Limb (tissue), 2 donors: ENCODE measurements around the gene MED13L.

Experiments
- DNase-seq, 2 donors: peaks; one replicate each; pipeline ENCODE4 v3.0.0-alpha.2; 2016; ENCODE audit errors: extremely low spot score in 2 of 2

The MED13L gene

GRCh38 chr12:116184763-116185162, 92.7 kb downstream of the MED13L start:
- no peak for DNase-seq

DNA sequence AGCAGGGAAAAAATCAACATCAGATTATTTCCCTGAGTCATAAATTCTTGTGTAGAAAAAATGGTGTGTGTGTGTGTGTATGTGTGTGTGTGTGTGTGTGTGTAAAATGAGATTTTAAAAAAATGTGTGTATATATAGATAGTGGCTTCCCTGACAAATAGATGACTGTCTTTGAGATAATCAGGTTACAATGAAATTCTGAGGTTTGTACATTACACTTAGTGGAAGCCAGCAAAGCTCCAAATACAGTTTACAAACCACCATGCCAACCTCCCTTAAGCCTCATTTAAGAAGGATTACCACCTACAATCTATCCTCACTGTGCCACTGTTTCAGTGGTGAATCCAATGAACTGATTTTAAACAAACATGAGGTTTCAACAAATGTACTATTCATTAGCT, 93.8 kb downstream of the MED13L start:
- no peak for DNase-seq

DNA sequence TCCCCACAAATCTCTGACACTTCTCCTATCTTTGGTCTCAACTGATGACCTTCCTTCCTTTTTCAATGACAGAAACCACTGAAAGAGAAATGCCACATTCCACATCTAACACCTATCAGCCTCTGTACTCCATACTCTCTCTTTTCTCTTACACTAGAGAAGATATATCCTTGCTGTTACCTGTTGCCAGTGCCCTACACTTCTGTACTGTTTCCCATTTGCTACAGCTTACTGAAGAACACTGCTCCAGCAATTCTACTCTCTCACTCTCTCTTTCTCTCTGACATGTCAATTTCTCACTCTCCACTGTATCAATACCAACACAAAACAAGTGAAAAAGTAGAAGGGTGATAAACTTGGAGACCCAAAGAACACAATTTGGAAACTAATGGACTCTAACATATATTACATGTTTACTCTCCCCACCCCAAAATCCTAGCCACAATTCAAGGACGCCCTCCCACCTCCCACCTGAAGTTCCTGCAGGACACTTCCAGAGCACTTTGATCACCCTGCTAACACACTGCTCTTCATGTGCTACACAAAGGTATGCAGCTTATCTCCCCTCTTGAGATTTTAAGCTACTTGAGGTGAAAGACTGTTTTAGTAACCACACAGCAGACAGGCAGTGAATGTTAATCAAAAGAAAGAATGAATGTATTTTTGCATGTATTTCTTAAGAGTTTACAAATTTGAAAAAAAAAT, 95.0 kb downstream of the MED13L start:
- no peak for DNase-seq

- no peak for DNase-seq
Observed at GRCh38 chr12:116180448-116180847, 97.0 kb downstream of the MED13L start.

DNA sequence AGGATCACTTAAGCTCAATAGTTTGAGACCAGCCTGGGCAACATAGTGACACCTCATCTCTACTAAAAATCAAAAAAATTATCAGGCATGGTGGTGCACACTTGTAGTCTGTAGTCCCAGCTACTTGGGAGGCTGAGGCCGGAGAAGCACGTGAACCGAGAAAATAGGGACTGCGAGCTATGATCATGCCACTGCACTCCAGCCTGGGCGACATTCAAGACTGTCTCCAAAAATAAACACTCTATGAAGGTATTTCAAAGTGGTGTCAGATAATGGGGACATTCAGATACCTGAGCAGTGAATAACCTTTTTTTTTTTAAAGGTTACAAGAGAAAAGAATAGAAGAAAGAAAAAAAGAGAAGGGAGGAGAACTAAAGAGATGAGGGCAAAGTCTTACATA, 98.1 kb downstream of the MED13L start:
- DNase-seq = no peak

DNA sequence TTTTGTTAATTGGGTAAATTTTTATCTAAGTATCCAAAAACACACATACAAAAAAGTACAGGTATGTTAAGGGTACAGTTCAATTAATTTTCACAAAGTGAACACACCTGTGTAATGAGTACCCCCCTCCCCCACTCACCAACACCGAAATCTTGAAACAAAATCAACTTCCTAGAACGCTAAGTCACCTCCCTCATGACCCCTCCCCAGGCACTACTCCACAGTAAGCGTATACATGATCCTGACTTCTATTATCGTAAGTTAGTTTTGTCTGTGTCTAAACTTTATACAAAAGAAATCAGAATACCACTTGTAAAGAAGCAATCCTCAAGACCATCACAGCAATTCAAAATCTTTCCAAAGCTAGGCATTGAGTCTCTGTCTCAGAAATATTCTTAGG, 100.5 kb downstream of the MED13L start:
- no peak for DNase-seq

GRCh38 chr12:116174904-116175303, 102.6 kb downstream of the MED13L start:
- DNase-seq = no peak

DNA sequence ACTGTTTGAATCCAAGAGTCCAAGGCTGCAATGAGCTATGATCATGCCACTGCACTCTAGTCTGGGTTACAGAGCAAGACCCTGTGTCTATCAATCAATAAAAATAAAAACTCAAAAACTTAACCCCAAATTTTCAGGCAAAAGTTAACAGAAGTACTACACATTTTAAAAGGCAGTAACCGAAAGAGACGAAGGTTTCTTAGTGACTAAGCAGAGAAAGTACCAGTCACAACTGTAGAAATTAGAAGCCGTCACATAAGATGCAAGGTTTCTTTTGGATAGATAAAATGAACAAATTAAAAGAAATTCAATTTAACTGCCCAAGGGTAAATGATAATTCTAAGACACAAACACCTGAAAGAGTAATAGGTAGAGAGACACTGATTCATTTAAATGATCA, 103.5 kb downstream of the MED13L start:
- DNase-seq = no peak

GRCh38 chr12:116172224-116172849, 105.2 kb downstream of the MED13L start:
- DNase-seq = no peak

DNA sequence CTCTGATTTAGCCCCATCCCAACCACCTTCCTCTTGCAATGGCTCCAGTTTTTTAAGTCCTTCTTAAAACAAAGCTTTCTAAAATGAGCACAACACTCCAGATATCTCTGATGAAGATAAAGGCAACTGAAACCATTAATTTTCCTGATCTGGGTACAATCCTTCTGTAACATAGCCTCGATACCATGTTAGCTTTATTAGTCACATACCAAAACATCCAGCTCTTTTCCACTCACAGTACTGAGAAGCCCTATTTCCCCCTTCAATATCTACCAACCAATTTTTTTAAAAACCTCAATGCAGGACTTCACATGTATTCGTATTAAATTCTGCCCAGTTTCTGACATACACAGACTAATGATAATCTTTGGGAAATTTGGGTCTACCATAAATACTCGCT, 105.9 kb downstream of the MED13L start:
- no peak for DNase-seq

- no peak for DNase-seq
Observed at GRCh38 chr12:116169071-116169470, 108.4 kb downstream of the MED13L start.

DNA sequence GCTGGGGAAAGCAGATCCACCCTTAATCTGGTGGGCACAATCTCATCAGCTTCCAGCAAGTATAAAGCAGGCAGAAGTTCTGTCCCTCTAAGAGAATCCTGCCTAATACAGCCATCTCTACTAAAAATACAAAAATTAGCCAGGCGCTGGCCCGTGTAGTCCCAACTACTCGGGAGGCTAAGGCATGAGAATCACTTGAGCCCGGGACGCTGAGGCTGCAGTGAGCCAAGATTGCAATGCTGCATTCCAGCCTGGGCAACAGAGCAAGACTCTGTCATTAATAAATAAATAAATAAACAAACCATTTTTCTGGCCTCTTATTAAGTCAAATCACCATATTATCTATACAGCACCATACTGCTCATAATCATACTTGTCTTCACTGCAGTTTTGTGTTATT, 111.2 kb downstream of the MED13L start:
- no peak for DNase-seq

- DNase-seq = no peak
Observed at GRCh38 chr12:116165036-116165425, 112.5 kb downstream of the MED13L start.

DNA sequence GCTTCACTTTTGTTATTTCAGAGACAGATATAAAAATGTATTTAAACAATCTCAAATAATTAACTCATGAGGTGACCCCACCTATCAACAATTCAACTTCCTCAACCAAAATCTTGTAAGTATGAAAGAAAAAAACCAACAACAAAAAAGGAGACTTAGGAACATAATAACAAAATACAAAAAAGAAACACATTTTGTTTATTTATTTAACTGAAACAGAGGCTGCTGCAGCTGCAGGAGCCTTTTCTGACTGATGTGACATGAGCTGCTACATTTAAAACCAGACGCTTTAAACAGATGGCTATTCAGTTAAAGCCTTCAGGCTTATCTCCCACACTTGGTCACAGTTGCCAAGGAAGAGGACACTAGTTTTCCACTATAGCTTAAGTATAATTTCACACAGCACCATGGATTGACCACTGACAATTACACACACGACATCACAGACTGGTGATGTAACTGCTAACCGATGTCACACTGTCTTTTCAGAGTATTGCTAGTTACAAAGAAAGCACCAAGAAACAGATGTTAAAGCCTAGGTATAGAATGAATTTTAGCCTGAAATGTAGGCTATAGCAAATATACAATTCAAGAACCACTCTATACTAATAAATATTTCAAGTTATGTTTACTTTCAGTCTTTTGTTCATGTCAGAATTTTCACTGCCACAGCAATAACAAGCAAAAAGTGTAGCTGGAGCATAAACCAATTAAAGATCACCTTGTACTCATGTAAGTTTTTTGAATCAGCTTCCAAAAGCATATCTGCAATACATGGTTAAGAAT, 113.0 kb downstream of the MED13L start:
- DNase-seq = peak in 1 of 2 donors; percentile 42

DNA sequence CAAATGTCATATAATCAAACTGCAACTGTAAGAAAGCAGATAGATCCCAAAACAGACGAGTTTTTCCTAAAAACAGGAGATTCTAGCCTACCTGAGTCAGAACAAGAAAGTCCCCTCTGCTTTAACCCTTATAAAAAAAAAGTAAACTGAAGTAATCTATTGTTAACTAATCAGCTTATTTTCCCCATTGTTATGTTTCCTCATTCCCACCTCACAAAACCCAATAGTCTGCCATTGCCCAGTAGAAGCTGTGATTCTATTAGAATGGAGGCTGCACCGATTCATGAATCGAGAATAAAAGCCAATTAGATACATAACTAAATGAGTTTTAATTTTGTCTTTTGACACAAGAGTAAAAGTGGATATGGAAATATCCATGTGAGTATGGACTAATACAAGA, 115.4 kb downstream of the MED13L start:
- no peak for DNase-seq

DNA sequence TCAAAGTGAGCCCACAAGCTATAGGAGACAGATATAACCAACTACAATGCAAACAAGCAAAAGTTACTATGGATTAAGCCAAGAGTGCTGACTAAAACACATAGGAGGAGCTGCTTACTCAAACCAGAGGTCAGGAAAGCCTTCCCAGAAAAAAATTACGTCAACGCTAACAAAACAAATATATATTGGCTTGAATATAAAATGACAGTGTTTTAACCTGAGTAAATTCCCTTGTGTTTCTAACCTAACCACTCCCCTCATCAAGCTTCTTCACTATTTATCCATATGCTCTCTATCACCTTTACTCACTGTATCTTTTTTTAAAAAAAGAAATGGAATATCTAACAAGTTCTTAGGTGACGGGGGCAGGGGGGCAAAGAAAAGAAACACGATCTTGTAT, 115.9 kb downstream of the MED13L start:
- DNase-seq = no peak

DNA sequence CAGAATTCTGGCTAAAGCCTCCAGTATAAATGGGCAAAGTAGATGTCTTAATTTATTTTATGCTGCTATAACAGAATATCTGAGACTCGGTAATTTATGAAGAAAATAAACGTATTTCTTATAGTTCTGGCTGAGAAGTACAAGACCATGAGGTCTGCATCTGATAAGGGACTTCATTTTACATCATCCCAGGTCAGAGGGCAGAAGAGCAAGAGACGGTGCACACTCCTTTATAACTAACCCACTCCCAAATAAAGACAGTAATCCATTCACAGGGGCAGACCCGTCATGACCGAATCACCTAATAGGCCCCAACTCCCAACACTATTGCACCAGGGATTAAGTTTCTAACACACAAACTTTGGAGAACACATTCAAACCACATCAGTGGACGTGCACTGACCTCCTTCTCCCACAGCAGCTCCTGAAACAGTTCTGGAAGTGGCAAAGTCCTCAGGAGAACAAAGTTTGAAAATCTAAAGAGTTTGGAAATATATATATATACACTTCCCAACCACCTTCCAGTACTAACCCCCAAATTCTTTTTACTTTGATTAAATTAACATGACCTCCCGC, 116.5 kb downstream of the MED13L start:
- DNase-seq = no peak

GRCh38 chr12:116160231-116160630, 117.3 kb downstream of the MED13L start:
- no peak for DNase-seq

DNA sequence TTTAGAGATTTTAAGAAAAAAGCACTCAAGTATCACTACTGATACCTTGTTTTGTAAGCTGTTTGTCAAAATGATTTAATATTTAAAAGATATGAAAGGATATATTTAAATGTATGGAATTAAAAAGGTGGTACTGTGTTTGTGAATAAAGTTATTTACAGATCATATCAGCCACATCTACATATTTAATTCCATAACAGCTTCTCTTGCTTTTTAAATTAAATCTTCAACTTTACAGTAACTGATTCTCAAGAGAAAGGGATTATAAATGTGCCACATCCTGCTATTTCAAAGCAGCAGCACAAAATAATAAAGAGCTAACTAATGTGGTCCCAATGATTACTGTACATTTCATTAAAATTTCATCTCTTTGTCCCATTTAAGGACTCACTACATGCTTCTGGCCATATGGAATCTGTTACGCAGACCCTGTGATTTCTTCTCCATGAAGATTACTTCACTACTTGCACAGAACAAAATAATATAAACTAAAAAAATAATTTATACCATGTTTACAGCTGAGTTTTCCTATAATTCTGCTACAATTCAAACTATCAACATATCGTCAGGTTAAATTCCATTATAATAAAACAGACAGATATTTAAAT, 117.8 kb downstream of the MED13L start:
- DNase-seq = no peak

DNA sequence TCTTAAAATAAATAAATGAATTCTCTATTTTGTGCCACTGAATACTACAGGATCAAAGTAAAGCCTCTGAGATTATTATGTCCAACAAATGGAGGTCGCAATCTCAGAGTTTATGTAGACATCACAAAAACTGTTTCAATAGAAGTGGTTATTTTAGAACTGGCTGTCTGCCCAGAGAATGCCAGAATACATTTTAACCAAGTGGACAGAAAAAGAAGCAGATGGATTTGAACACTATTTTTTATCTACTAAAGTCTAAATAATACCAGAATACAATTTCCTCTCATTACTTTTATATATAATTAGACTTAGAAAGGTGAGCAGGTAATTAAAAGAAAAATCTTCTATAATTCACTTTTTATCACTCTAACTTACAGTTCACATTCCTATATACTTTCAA, 118.3 kb downstream of the MED13L start:
- DNase-seq = peak in 1 of 2 donors; percentile 64

DNA sequence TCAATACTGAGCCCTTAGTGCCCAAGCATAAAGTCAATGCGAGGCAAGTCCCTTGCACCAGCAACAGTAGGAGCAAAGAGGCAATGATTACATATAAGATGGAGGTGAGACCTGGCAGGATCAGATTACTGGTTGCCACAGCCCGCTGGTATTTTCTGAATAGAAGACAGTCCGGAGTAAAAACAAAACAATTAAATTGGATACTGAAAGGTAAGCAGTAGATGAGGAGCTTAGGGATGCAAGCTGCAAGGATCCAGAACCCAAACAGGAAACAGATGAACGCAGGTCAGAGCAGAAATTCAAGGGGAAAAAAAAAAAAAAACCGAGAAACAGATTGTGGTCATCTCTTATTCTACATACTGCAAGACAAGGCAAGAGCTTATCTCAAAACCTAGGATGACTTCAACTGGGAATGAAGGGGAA, 119.6 kb downstream of the MED13L start:
- DNase-seq = no peak

DNA sequence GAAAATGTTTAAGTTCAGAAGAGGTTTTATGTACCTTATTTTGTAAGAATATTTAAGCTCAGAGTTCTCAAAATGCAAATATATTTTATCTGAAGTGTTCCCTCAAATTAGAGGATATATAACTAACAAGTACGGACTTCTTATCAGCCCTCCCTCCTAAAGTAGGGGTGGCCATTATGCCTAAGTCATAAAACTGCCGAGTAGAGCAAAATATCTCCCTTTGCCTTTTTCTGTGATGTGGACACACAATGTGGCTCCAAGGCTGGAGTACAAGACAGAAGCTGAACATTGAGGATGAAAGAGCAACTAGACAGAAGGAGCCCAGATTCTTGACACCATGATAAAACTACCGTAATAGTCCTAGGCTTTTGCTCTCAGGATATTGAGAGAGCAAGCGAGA, 120.9 kb downstream of the MED13L start:
- DNase-seq = no peak
